GM06990 (cell line): Measurements from ENCODE around the gene C2CD4D.

Experiments
- DNase-seq: peaks from one replicate; pipeline ENCODE4 v3.0.0-alpha.2; 2011; ENCODE audit not compliant: insufficient read length; ENCODE audit errors: extremely low read depth
- H3K27me3 ChIP-seq: replicated peaks from 2 replicates; pipeline ENCODE4 v1.6.0; 2011; ENCODE audit warnings: low read length; ENCODE audit not compliant: control insufficient read depth, insufficient read depth
- H3K36me3 ChIP-seq: 2 replicates; pipeline ENCODE4 v1.5.1; 2011; ENCODE audit warnings: low read length; ENCODE audit not compliant: control insufficient read depth, insufficient read depth
- H3K4me3 ChIP-seq: replicated peaks from 2 replicates; pipeline ENCODE4 v1.5.1; 2011; ENCODE audit warnings: low read depth, mild to moderate bottlenecking, control low read depth, low read length
- CTCF ChIP-seq: IDR thresholded peaks from 2 replicates; pipeline ENCODE4 v1.5.1; 2011; ENCODE audit warnings: low read length, control low read depth, mild to moderate bottlenecking, inconsistent platforms; ENCODE audit not compliant: insufficient read depth, poor library complexity, severe bottlenecking

The C2CD4D gene

GRCh38 chr1:151809290-151809984 is 30.2 kb downstream of the C2CD4D start:
- Histone ChIP-seq H3K36me3 (no peaks in the 10 kb centered on the region), H3K4me3 (no peak overlapping the region), H3K27me3 (no peaks in the 10 kb centered on the region; the same call in none of the 2 replicates)
- DNase-seq, result no peak
- TF ChIP-seq CTCF, result no peak

- no peak overlapping the region for H3K4me3 ChIP-seq
- TF ChIP-seq CTCF, result no peak
- H3K27me3 ChIP-seq, result no peaks in the 10 kb centered on the region; the same call in none of the 2 replicates
- no peak for DNase-seq
- H3K36me3 ChIP-seq, result no peaks in the 10 kb centered on the region
These were observed 31.9 kb downstream of the C2CD4D start for GRCh38 chr1:151807766-151808165.

- Histone ChIP-seq H3K27me3 (no peaks in the 10 kb centered on the region; the same call in none of the 2 replicates), H3K36me3 (no peaks in the 10 kb centered on the region), H3K4me3 (no peak overlapping the region)
- no peak for DNase-seq
- no peak for TF ChIP-seq CTCF
These were observed 32.5 kb downstream of the C2CD4D start for GRCh38 chr1:151807131-151807530.

- Histone ChIP-seq H3K36me3 (no peaks in the 10 kb centered on the region), H3K4me3 (no peak overlapping the region), H3K27me3 (no peaks in the 10 kb centered on the region; the same call in none of the 2 replicates)
- TF ChIP-seq CTCF, result no peak
- DNase-seq, result no peak
These were observed 33.5 kb downstream of the C2CD4D start for GRCh38 chr1:151806170-151806569.

GRCh38 chr1:151805066-151805820 is 34.4 kb downstream of the C2CD4D start, which contains the start of gene LINGO4:
Gene LINGO4, minus strand, starts transcription at chr1:151805419. Its CDS starts 2,715 bp downstream, at chr1:151802704.
- TF ChIP-seq CTCF, result no peak
- DNase-seq, result no peak
- H3K36me3 ChIP-seq, result no peaks in the 10 kb centered on the region
- H3K27me3 ChIP-seq, result no peaks in the 10 kb centered on the region; the same call in none of the 2 replicates
- no peak within 1 kb of the TSS for H3K4me3 ChIP-seq
